HCT116 (cell line): Measurements from ENCODE around the gene SGK1.

Source experiments
- CBX3 ChIP-seq: IDR thresholded peaks from 2 replicates; pipeline ENCODE4 v1.6.1; 2012; ENCODE audit warnings: low read depth
- EZH2 ChIP-seq: fragments of 200-600 bp; sonication (generic); IDR thresholded peaks from 2 replicates; pipeline ENCODE4 v1.6.1; 2017; ENCODE audit warnings: antibody characterized with exemption, mixed run types
- EZH2phosphoT487 ChIP-seq: fragments of 200-600 bp; IDR thresholded peaks from 2 replicates; pipeline ENCODE4 v1.6.1; 2018; ENCODE audit warnings: antibody characterized with exemption, borderline replicate concordance
- JUND ChIP-seq: IDR thresholded peaks from 2 replicates; pipeline ENCODE4 v1.6.1; 2012
- MAX ChIP-seq: IDR thresholded peaks from 2 replicates; pipeline ENCODE4 v1.6.1; 2012
- POLR2A ChIP-seq: IDR thresholded peaks from 2 replicates; pipeline ENCODE4 v1.7.0; 2011; ENCODE audit warnings: borderline replicate concordance; ENCODE audit not compliant: insufficient read depth, insufficient read length; ENCODE audit errors: extremely low read depth
- POLR2AphosphoS5 ChIP-seq: IDR thresholded peaks from 2 replicates; pipeline ENCODE4 v1.6.1; 2011; ENCODE audit warnings: mild to moderate bottlenecking, low read depth, low read length, moderate library complexity
- ZBTB33 ChIP-seq: IDR thresholded peaks from 2 replicates; pipeline ENCODE4 v1.6.1; 2011; ENCODE audit warnings: mild to moderate bottlenecking, low read length, moderate library complexity; ENCODE audit not compliant: insufficient replicate concordance; ENCODE audit errors: extremely low read depth
- ZFX ChIP-seq: fragments of 450-650 bp; IDR thresholded peaks from 2 replicates; pipeline ENCODE4 v1.6.1; 2017
- TF ChIP-seq, protein P1 (sequence below), 3 experiments: fragments of 200-600 bp in 1 of 3; sonication (generic) in 1 of 3; IDR thresholded peaks in 2 of 3; conservative IDR thresholded peaks in 1 of 3; 2 replicates each; pipeline ENCODE4 v1.5.1; 2012 to 2017; ENCODE audit warnings: low read depth in 2 of 3, low read length in 2 of 3, antibody characterized with exemption in 1 of 3, borderline replicate concordance in 1 of 3, control low read depth in 1 of 3, mild to moderate bottlenecking in 1 of 3, mixed read lengths in 1 of 3, mixed run types in 1 of 3, moderate library complexity in 1 of 3; ENCODE audit not compliant: insufficient read depth in 1 of 3

DNA sequence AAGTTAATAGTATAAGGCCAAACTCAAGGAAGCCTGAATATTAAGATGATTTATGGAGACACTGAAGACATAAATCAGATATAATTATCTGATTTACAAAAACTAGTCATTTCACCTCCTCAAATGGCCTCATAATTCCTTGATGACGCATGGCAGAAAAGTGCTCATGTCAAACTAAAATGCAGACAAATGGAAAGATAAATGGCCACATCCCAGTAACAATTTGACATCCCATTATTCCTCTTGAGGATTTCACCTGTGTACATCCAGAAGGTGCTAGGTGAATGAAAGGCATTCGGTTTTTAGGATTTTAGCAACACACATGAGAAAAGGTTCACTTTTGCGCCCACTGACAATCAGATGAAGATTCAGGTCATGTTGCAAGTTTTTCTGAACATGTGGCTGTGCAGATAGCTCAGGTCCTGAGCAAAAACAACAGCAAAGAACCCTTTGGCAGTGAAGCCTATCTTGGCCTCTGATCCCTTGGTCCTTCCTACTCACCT lies 24.2 kb downstream of the SGK1 start:
- TF ChIP-seq, protein P1, sequence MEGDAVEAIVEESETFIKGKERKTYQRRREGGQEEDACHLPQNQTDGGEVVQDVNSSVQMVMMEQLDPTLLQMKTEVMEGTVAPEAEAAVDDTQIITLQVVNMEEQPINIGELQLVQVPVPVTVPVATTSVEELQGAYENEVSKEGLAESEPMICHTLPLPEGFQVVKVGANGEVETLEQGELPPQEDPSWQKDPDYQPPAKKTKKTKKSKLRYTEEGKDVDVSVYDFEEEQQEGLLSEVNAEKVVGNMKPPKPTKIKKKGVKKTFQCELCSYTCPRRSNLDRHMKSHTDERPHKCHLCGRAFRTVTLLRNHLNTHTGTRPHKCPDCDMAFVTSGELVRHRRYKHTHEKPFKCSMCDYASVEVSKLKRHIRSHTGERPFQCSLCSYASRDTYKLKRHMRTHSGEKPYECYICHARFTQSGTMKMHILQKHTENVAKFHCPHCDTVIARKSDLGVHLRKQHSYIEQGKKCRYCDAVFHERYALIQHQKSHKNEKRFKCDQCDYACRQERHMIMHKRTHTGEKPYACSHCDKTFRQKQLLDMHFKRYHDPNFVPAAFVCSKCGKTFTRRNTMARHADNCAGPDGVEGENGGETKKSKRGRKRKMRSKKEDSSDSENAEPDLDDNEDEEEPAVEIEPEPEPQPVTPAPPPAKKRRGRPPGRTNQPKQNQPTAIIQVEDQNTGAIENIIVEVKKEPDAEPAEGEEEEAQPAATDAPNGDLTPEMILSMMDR (IDR thresholded peaks at IDR 0.05 in 2 of 3, conservative IDR thresholded peaks at IDR 0.05 in 1 of 3; ENCODE audit: borderline replicate concordance in 1 of 3, insufficient read depth in 1 of 3, low read depth in 2 of 3, low read length in 2 of 3): no peak
- TF ChIP-seq POLR2AphosphoS5 (no peak), EZH2 (no peak), ZBTB33 (no peak), CBX3 (no peak), JUND (no peak), MAX (no peak), ZFX (no peak), POLR2A (no peak), EZH2phosphoT487 (no peak)
